ENCODE results near the gene SIRPB1. TPM values are rescaled to one million over a fixed set of nuclear protein-coding genes. Genes with fewer than 3 reads are reported as not detected.

The SIRPB1 gene
- total and polyA plus RNA-seq, 10 of the 15 experiments (the other 5 are each of a cell fraction or from before 2014, with no cell fraction given), result 3.4 to 33.8 (median 14.1) TPM

GRCh38 chr20:1637226-1637625 is 17.4 kb upstream of the SIRPB1 start:
- no peaks in the 10 kb centered on the region; the same call in 2 of the 3 replicates for H3K9me3 ChIP-seq (replicated peaks; ENCODE audit: control insufficient read depth, insufficient read depth, low read length)
- FAIRE-seq (no peak), DNase-seq (ENCODE audit: low read depth, low spot score) (no peak), ATAC-seq (no peak)
- ChIA-PET SMC1A (ENCODE audit: uncharacterized antibody, unreplicated experiment) (interaction anchor here (1.0 to 1.4 kb wide), 5 partner anchors 12 to 129 kb away, joined by 3 to 8 read pairs (median 3); no protein-coding TSS in a partner anchor), POLR2A (no interaction called here), RAD21 (ENCODE audit: unreplicated experiment) (interaction anchor here (1.0 to 1.4 kb wide), 4 partner anchors 128 to 140 kb away, joined by 3 to 10 read pairs (median 3); no protein-coding TSS in a partner anchor), CTCF (interaction anchor here (1.0 to 1.3 kb wide), 5 partner anchors 97 to 134 kb away, joined by 4 to 7 read pairs (median 6); no protein-coding TSS in a partner anchor)
- no peaks in the 10 kb centered on the region for H3K36me3 ChIP-seq (ENCODE audit: control insufficient read depth in 2 of 2, insufficient read depth in 2 of 2, low read length in 1 of 2)
- H3K9ac ChIP-seq (ENCODE audit: control insufficient read depth, insufficient read depth, low read length), result no peak overlapping the region
- H2AFZ ChIP-seq (ENCODE audit: control insufficient read depth, low read depth, low read length), result no peak overlapping the region
- no peaks in the 10 kb centered on the region; a peak in 1 of 4 replicates for H3K27me3 ChIP-seq (replicated peaks in 1 of 2; ENCODE audit: control insufficient read depth in 2 of 2, insufficient read depth in 2 of 2, low read length in 1 of 2)
- H3K79me2 ChIP-seq (ENCODE audit: control insufficient read depth, insufficient read depth, low read length), result no peaks in the 10 kb centered on the region
- no peak overlapping the region for H3K4me2 ChIP-seq (ENCODE audit: control insufficient read depth, insufficient read depth)
- H3K27ac ChIP-seq (ENCODE audit: control insufficient read depth, insufficient read depth), result no peak overlapping the region
- no peaks in the 10 kb centered on the region for H4K20me1 ChIP-seq (ENCODE audit: control insufficient read depth, insufficient read depth)
- no TSS peak for BruUV-seq (replicated peaks)
- WGBS (ENCODE audit: insufficient coverage, insufficient replicate concordance, low lambda C conversion rate, missing lambda C conversion rate), result 54% methylated on average over 2 of the region's 2 CpGs
- in situ Hi-C loops (cut with MboI) (no loop called here), intact Hi-C loops (cut with micrococcal nuclease; ENCODE audit: unreplicated experiment) (no loop called here)
- no peak overlapping the region for H3K4me3 ChIP-seq
- peaks cover 4% of the 10 kb centered on the region for H3K4me1 ChIP-seq (ENCODE audit: control insufficient read depth, insufficient read depth, low read length)
- TF ChIP-seq E2F4 (IDR thresholded peaks at IDR 0.05; ENCODE audit: low read depth, low read length) (no peak), RB1 (IDR thresholded peaks at IDR 0.05; ENCODE audit: borderline replicate concordance) (no peak), IRF5 (IDR thresholded peaks at IDR 0.05; ENCODE audit: borderline replicate concordance) (no peak), MLLT1 (IDR thresholded peaks at IDR 0.05) (no peak), GATAD2B (conservative IDR thresholded peaks at IDR 0.05; ENCODE audit: low read depth) (no peak), CBFB (IDR thresholded peaks at IDR 0.05; ENCODE audit: low read depth) (no peak), ZNF24 (IDR thresholded peaks at IDR 0.05) (no peak), RFX5 (IDR thresholded peaks at IDR 0.05; ENCODE audit: low read depth, low read length) (no peak), TARDBP (IDR thresholded peaks at IDR 0.05; ENCODE audit: borderline replicate concordance) (no peak), ZBTB11 (CRISPR knock-in tag; IDR thresholded peaks at IDR 0.05) (no peak), ZNF622 (IDR thresholded peaks at IDR 0.05) (no peak), SREBF1 (IDR thresholded peaks at IDR 0.05; ENCODE audit: low read length) (no peak), USF1 (IDR thresholded peaks at IDR 0.05; ENCODE audit: borderline replicate concordance, extremely low read length, insufficient read depth, low read depth, low read length) (no peak), EGR1 (IDR thresholded peaks at IDR 0.05; ENCODE audit: borderline replicate concordance in 1 of 2, low read depth in 2 of 2, low read length in 2 of 2) (no peak), SRF (IDR thresholded peaks at IDR 0.05; ENCODE audit: low read depth in 2 of 2, low read length in 2 of 2) (no peak), ZNF217 (IDR thresholded peaks at IDR 0.05) (no peak)
